GM18858 (cell line): ENCODE data around the gene KCNG1.
A peak's percentile ranks its signal among the peaks of the same experiment; 100 is the strongest.
"Not testable (repeated sequence)": the region's sequence is repeated elsewhere in the genome, so short reads cannot be mapped to it uniquely, and the experiment has no call there.

Experiments used
- ATAC-seq: cut with Tn5 transposase; IDR thresholded peaks from one replicate; pipeline ENCODE4 v1.9.1; 2021; ENCODE audit not compliant: unreplicated experiment

Gene KCNG1

DNA sequence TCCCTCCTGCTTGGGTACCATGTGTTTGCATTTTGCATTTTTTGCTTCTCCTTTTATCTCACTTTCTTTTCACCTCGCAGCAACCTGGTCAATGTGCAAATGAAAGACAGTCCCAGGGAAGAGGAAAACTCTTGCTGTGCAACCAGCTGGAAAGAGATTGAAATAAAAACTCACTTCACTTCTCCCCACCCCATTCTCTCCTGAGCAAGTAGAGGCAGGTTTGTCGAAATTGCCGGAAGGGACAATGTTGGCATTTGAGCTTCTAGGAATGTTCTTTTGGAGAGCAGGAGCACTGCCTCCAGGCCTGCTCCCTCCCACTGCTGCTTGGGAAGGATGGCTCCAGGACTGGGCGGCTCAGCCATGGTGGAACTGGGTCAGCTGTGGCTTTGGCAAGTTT lies 30.6 kb downstream of the KCNG1 start:
- ATAC-seq, result no peak

DNA sequence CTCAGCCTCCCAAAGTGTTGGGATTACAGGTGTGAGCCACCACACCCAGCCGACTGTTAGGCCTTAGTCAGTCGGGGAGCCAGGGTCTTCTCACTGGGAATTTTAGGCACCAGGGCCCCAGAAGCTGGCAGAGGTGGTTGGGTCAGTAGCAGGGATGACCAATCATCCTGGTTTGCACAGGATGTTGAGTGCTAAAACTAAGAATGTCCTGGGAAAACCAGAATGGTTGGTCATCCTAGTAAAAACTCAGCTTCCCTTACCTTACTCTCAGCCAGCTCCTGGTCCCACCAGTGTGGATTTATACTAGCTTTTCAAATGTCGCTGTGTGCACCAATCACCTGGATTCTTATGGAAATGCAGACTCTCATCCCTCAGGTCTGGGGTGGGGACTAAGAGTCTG lies 31.8 kb downstream of the KCNG1 start:
- ATAC-seq, result no peak

DNA sequence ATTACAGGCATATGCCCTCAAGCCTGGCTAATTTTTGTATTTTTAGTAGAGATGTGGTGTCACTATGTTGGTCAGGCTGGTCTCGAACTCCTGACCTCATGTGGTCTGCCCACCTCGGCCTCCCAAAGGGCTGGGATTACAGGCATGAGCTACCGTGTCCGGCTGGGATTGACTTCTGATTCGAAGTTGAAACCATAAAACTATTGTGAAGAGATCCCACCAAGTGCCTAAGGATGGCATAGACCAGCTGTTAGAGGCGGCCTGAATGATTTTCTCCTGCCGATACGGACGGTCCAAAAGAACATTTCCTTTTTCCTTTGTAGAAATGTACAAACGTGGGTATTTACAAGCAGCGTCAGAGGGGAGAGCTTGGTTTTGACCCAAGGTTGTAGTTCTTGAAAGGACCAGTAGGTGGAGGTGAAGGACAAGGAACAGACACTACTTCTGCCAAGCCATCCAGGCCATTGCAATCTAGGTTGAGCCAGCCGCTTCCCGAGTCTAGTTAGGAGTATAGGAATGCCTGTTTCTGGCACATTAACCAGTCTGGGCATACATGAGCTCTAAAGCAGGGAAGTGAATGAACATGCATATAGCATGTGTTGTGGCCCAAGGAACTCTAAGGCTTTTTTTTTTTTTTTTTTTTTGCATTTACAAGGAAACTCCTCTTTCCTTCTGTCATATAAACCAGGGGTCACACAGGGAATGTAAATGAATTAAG lies 35.3 kb downstream of the KCNG1 start:
- peak; percentile 57 for ATAC-seq

DNA sequence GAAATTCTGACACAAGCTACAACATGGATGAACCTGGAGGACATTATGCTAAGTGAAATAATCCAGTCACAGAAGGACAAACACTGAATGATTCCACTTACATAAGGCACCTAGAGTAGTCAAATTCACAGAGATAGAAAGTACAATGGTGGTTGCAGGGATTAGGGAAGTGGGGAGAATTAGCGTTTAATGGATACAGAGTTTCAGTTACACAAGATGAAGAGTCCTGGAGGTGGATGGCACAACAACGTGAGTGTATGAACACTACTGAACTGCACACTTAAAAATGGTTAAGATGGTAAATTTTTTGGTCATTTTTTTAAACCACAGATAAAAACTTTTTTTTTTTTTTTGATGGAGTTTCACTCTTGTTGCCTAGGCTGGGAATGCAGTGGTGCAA lies 39.6 kb downstream of the KCNG1 start:
- ATAC-seq, result no peak

DNA sequence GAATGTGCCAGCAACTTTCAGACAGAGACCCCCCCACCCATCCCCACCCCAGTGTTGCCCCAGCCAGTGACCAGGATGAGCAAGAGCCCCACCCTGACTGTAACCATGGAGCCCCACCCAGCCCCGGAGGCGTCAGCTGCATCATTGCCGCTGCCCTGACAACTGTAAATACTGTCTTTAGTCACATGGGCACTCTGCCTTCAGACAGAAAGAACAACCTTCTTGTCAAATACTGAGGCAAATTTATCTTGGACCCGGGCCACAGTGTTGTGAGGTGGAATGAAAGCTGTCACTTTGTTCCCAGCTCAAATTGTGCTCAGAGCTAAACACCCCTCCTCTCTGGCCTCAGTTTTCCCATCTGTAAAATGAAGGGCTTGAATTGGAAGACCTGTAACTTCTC lies 40.5 kb downstream of the KCNG1 start:
- no peak for ATAC-seq

DNA sequence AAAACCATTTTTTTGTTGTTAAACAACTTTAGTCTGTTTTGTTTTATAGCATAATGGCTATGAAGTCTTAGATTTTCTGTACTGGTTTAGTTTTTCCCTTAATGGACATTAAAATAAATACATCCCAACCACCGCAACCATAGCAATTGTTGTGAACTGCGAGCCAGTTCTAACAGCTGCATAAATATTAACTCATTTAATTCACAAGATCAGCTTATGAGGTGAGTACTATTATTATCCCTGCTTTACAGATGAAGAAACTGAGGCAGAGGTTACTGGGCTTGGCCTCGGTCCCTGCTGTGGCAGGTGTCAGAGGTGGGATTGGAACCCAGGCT lies 41.2 kb downstream of the KCNG1 start:
- no peak for ATAC-seq

DNA sequence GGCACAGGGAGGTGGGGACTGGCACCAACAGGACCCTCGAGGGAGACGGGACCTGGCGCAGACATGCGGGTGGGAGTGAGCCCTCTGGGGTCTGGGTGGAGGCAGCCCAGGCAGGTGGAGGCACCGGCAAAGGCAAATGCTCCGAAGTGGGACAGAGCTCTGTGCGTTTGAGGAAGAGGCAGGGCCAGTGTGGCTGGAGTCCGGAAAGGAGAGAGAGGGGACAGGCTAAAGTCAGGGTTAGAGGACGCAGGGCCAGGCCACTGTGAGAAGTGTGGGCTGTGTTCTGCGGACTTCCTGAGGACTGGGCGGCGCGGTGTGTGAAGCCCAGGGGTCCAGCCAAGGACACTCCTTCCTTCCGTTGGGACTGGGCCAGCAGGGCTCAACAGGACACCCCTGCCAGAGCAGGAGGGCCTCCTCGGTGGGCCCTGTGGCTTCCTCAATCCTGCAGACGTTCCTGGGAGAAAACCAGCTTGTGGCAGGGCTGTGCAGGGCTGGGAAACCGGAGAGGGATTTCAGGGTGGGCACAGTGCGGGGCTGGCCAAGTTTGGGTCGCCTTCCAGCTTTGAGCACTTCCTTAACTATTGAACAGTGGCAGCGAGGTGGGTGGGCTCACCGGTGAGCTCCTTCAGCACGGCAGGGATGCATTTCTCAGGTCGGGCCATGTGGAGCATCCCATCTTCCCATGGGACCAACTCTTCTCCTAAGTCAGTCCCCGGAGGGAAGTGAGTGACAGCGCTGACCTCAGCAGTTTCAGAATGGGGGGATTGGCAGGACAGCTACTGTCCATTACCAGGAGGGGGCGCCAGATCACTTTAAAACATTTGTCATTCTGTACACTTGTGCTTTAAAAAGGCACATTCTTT lies 41.8 kb downstream of the KCNG1 start:
- no peak for ATAC-seq

DNA sequence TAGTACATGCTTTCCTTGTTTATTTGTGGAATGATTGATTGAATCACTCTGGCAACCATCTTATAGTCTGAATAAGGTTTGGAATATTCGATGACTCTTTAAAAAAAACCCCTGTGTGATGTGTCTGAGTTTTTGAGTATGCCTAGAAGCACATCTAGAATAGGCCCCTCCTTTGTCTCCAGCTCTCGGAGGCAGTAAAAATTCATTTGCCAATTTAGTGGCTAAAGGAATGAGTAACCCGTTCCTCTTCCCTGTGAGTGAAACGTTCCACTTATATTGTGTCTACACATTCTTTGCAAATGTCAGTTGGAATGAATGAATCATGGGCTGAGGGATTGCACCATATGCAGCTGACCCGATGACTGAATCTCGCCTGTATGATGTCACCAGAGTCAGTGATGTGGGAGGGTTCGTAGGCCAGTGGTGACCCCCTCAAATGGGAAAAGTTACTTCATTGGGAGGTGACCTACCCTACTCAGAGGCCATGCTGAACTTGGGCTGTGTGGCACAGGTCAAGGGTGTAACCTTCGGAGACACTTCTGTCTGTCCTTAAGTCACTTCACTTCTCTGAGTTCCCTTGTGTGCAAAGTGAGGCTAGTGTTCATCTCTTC lies 42.7 kb downstream of the KCNG1 start:
- no peak for ATAC-seq

DNA sequence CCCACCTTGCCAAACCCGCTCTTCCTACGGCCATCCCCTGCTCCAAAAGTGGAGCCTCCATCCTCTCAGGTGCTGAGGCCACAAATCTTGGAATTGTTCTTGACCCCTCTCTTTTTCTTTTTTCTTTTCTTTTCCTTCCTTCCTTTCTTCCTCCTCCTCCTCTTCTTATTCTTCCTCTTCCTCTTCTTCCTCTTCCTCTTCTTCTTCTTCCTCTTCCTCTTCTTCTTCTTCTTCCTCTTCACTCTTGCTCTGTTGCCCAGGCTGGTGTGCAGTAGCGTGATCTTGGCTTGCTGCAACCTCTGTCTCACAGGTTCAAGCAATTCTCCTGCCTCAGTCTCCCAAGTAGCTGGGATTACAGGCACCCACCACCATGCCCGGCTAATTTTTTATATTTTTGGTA lies 44.4 kb downstream of the KCNG1 start:
- not testable (repeated sequence) for ATAC-seq

DNA sequence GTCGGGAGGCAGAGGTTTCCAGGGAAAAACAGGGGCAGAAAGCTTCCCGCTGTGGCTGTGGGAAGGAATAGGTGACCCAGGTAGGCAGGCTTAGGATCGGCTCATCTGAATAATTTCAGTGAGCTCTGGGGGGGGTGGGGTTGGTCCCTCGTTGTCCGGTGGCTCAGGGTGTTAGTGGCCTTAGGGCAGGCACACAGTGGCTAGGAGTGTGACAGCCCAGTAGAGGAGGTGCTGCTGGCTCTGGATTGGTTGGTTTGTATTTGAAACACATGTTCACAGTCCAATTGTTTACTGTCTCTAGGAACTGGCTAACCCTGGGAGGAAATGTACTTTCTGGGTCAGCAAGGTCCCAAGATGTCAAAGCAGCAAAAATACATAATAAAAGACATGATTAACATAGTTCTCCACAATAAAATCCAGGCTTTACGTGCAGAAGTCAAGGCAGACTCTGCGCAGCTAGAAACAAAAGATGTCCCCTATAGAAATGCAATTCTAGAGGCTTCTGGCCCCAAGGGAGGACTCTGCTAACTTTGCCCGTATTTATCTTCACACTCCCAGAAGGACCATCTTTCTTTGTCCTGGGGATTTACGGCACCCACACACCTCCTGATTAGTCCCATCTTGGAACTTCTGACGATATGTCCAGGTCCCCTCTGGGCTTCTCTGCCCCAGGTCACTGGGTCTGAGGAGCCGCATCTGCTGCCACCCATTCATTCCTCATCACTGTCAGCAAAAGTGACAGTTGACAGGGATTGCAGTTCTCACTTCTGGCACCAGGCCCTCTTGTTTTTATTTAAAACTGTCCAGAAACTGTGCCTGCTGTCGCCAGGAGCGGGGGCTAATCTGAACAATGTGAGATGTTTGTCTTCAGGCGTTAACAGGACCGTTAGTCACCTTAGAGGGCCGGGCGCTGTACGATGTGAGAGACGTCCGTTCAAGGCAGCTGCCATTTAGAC lies 45.6 kb downstream of the KCNG1 start:
- no peak for ATAC-seq

DNA sequence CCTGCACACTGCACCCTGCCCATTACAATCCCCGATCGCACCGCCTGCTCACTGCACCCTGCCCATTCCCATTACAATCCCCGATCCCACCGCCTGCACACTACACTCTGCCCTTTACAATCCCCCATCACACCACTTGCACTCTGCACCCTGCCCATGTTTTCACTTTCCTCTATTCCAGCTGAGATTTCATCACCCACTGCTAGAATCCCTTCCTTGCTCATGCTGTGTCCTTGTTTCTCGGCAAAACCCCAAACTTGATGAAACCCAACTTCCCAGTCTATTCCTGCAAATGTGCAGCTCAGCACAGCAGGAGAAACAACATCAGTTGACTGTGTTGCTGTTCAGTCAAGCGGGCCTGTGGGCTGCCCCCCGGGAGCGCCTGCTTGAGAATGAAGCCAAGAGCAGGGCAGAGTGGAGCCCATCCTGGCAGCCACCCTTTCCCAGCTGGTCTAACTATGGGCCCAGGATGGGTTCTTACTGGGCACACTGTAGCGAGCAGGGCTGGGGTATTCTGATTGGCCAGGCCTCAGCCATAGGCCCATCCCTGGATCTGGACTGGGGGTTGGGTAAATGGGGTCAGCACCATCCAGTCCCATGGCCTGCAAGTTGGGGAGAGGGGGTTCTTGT lies 47.1 kb downstream of the KCNG1 start:
- no peak for ATAC-seq

DNA sequence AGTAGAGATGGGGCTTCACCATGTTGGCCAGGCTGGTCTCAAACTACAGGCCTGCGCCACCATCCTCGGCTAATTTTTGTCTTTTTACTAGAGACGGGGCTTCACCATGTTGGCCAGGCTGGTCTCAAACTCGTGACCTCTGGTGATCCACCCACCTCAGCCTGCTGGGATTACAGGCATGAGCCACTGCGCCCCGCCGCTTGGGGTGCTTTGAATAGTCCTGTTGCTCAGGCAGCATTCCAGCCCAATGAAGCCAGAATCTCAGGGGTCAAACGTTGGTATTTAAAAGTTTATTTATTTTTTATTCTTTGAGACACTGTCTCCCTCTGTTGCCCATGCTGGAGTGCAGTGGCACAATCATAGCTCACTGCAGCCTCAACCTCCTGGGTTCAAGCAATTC lies 53.0 kb downstream of the KCNG1 start:
- ATAC-seq, result no peak

DNA sequence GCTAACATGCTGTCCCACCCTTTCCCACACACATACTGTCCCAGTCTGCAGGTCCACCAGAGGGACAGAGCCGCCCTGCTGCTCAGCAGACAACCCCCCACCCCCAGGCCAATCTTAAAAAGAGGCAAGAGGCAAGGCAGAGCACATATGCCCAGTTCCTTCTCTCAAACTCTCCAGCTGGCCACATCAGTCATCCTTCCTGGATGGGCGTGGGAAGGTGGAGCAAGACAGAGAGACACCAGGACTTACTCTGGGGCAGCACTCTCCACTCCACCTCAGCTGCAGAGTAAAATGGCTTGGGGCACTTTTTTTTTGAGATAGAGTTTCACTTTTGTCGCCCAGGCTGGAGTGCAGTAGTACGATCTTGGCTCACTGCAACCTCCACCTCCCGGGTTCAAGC lies 53.5 kb downstream of the KCNG1 start:
- ATAC-seq, result no peak

DNA sequence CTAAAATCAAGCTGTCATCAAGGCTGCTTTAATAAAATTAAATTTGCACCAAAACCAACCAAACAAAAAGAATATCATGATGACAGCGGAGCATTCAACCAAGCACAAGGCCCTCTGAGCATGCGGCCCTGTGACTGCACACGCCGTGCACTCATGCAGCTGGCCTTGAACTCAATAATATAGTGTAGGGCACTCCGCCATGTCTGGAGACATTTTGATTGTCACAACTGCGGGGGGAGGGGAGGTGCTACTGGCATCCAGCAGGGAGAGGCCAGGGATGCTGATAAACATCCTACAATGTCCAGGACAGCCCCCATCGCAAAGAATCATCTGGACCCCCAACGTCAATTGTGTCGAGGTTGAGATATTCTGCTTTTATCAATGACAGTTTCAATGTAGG lies 54.6 kb downstream of the KCNG1 start:
- ATAC-seq, result no peak

DNA sequence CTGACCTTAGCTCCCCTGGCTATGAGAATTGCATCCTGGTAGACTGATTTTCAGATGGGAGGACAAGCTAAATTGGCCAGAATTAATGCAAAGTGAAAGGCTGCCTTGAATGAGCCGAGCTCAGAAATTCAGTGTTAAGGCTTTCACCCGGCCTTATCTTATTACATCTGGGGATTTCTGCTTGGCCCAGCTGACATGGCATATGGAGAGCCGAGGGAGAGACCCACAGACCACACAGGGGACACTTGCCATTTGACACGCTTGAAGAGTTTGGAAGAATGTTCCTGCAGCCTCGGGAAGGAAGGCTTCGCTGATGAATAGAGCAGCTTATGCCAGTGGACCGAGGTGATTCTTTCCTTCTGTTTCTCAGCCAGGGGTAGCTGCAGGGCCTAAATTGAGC lies 55.3 kb downstream of the KCNG1 start:
- ATAC-seq, result no peak

DNA sequence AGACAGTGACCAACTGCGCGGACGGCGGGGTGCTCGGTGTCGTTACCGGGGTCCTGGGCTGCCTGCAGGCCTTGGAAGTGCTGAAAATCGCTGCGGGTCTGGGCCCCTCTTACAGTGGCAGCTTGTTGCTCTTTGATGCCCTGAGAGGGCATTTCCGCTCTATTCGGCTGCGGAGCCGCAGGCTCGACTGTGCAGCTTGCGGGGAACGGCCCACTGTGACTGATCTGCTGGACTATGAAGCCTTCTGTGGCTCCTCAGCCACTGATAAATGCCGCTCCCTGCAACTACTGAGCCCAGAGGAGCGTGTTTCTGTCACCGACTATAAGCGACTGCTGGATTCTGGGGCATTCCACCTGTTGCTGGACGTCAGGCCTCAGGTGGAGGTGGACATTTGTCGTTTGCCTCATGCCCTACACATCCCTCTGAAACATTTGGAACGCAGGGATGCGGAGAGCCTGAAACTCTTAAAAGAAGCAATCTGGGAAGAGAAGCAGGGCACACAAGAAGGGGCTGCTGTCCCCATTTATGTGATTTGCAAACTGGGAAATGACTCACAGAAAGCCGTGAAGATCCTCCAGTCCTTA lies 63.3 kb downstream of the KCNG1 start:
- ATAC-seq, result no peak

DNA sequence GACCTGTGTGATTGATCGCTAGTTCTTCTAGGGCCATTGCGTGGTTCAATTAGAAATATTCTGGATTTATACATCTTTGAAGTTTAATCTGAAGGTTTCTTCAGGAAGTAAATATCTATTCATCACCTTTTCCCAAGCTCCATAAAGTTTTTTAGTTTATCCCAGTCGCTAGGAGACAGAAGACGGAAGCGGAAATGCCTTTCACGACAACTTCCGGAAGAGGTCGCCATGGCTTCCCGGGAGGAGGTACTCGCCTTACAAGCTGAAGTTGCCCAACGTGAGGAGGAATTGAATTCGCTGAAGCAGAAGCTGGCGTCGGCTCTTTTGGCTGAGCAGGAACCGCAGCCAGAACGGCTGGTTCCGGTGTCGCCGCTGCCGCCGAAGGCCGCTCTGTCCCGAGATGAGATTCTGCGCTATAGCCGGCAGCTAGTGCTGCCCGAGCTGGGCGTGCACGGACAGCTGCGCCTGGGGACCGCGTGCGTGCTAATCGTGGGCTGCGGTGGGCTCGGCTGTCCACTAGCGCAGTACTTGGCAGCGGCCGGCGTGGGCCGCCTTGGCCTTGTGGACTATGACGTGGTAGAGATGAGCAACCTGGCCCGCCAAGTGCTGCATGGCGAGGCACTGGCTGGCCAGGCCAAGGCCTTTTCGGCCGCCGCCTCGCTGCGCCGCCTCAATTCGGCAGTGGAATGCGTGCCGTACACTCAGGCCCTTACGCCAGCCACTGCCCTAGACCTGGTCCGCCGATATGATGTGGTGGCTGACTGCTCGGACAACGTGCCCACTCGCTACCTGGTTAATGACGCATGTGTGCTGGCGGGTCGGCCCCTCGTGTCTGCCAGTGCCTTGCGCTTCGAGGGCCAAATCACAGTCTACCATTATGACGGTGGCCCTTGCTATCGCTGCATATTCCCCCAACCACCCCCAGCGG lies 64.0 kb downstream of the KCNG1 start, which contains the start of gene MOCS3:
MOCS3 (plus strand) TSS at position 204 of the 928 bp plus-strand sequence; CDS start at position 229, 25 bp downstream.
- ATAC-seq, result peak; percentile 60

DNA sequence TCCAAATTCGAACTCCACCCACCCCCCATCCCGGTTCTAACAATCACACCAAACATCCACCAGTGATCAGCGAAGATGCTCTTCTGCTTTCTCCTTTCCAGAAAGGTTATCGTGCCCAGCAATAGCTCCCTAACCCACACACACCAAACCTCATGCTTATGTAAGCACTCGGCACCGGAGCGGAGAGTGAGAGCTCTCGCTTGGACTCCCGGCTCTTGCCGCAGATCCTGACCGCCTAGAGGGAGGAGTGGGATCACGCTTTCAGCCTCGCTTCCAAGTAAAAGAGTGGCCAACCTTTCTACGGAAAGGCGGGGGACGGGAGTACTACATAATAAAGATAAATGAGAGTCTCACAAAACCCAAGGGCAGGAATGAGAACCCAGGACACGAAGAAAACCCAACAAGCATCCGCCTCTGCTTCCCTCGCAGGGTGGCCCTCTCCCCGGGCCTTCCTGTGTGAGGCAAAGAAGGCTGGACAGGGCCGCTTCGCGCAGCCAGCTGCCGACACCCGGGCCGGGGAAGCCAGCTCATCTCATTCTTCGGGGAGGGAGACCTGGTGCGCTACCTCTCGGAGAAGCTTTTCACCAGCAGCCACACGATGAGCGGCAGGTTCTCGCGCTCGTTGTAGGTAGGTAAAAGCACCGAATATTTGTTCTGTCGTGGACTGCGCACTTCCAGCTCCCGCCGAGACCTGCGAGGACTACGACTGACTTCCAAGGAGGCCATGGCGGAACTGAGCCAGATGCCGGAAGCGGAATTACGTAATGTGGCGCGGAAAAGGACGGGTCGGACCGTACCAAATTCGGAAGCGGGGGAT lies 64.9 kb downstream of the KCNG1 start, which contains the start of gene DPM1:
DPM1 (minus strand) TSS at position 735 of the 817 bp plus-strand sequence; CDS start at position 726, 9 bp downstream.
- peak; percentile 48 for ATAC-seq
